Loucy (cell line): ENCODE measurements around the gene SCRN2.
A peak's percentile ranks its signal among the peaks of the same experiment; 100 is the strongest.

Experiments used
- H2AFZ ChIP-seq: fragments of 200-600 bp; sonication (generic); 2 replicates; pipeline ENCODE4 v1.6.0; 2016; ENCODE audit warnings: antibody characterized with exemption, mild to moderate bottlenecking, low read length, moderate library complexity
- H3F3A ChIP-seq: fragments of 200-600 bp; 2 replicates; pipeline ENCODE4 v1.6.0; 2016; ENCODE audit warnings: antibody characterized with exemption, low read depth, mild to moderate bottlenecking
- H3K27me3 ChIP-seq: fragments of 200-600 bp; sonication (generic); 2 replicates; pipeline ENCODE4 v1.6.1; 2014; ENCODE audit warnings: low read length, mild to moderate bottlenecking; ENCODE audit not compliant: insufficient read depth, poor library complexity, severe bottlenecking
- H3K36me3 ChIP-seq: fragments of 200-600 bp; sonication (generic); 2 replicates; pipeline ENCODE4 v1.6.1; 2016; ENCODE audit warnings: low read length; ENCODE audit not compliant: insufficient read depth
- H3K4me1 ChIP-seq: fragments of 200-600 bp; sonication (generic); 2 replicates; pipeline ENCODE4 v1.5.1; 2014; ENCODE audit warnings: low read length, mild to moderate bottlenecking; ENCODE audit not compliant: insufficient read depth, poor library complexity, severe bottlenecking
- H3K4me2 ChIP-seq: fragments of 200-600 bp; sonication (generic); 2 replicates; pipeline ENCODE4 v1.6.0; 2014; ENCODE audit warnings: antibody characterized with exemption, low read length, low read depth, mild to moderate bottlenecking; ENCODE audit not compliant: poor library complexity, severe bottlenecking
- H3K4me3 ChIP-seq: fragments of 200-600 bp; sonication (generic); 2 replicates; pipeline ENCODE4 v1.5.1; 2014; ENCODE audit warnings: low read length, mild to moderate bottlenecking, mixed read lengths; ENCODE audit not compliant: poor library complexity, severe bottlenecking
- H3K79me2 ChIP-seq: fragments of 200-600 bp; sonication (generic); 2 replicates; pipeline ENCODE4 v1.6.1; 2014; ENCODE audit warnings: low read length; ENCODE audit not compliant: insufficient read depth
- H3K9ac ChIP-seq: fragments of 200-600 bp; sonication (generic); 2 replicates; pipeline ENCODE4 v1.6.0; 2014; ENCODE audit warnings: mild to moderate bottlenecking, low read depth, low read length, moderate library complexity; ENCODE audit not compliant: poor library complexity, severe bottlenecking
- H3K9me2 ChIP-seq: fragments of 200-600 bp; sonication (generic); replicated peaks from 2 replicates; pipeline ENCODE4 v1.6.1; 2016; ENCODE audit warnings: low read depth, low read length, mixed read lengths
- H3K9me3 ChIP-seq: fragments of 200-600 bp; sonication (generic); 2 replicates; pipeline ENCODE4 v1.6.1; 2014; ENCODE audit warnings: mild to moderate bottlenecking, antibody characterized with exemption, low read length, low read depth; ENCODE audit not compliant: insufficient read depth
- H4K20me1 ChIP-seq: fragments of 200-600 bp; sonication (generic); 2 replicates; pipeline ENCODE4 v1.6.0; 2014; ENCODE audit warnings: antibody characterized with exemption, low read length, mild to moderate bottlenecking; ENCODE audit not compliant: insufficient read depth, poor library complexity, severe bottlenecking
- CTCF ChIP-seq: fragments of 200-600 bp; sonication (generic); conservative IDR thresholded peaks from 2 replicates; pipeline ENCODE4 v1.5.1; 2014; ENCODE audit warnings: mild to moderate bottlenecking, antibody characterized with exemption, low read length
- EZH2phosphoT487 ChIP-seq: fragments of 200-600 bp; IDR thresholded peaks from 2 replicates; pipeline ENCODE4 v1.6.1; 2018; ENCODE audit warnings: antibody characterized with exemption, mild to moderate bottlenecking, moderate library complexity, borderline replicate concordance

The SCRN2 gene

GRCh38 chr17:47844814-47845715 lies 4.0 kb upstream of the SCRN2 start:
- no peaks in the 10 kb centered on the region for H3K36me3 ChIP-seq
- no peaks in the 10 kb centered on the region for H4K20me1 ChIP-seq
- no peaks in the 10 kb centered on the region for H3K9me3 ChIP-seq
- TF ChIP-seq CTCF (peak; percentile 61), EZH2phosphoT487 (no peak)
- H3K4me3 ChIP-seq, result no peak overlapping the region
- peaks cover 6% of the 10 kb centered on the region for H3K79me2 ChIP-seq
- H3K4me2 ChIP-seq, result no peak overlapping the region
- no peaks in the 10 kb centered on the region for H3K9me2 ChIP-seq
- peaks cover 19% of the 10 kb centered on the region for H3K4me1 ChIP-seq
- H2AFZ ChIP-seq, result peak overlapping the region; percentile 60
- no peak overlapping the region for H3K9ac ChIP-seq
- H3K27me3 ChIP-seq, result no peaks in the 10 kb centered on the region
- no peaks in the 10 kb centered on the region for H3F3A ChIP-seq

GRCh38 chr17:47844227-47844626 lies 3.2 kb upstream of the SCRN2 start:
- H3K4me3 ChIP-seq, result no peak overlapping the region
- peaks cover 26% of the 10 kb centered on the region for H3K4me1 ChIP-seq
- H3F3A ChIP-seq, result no peaks in the 10 kb centered on the region
- no peaks in the 10 kb centered on the region for H3K36me3 ChIP-seq
- H3K27me3 ChIP-seq, result no peaks in the 10 kb centered on the region
- H3K9me2 ChIP-seq, result no peaks in the 10 kb centered on the region
- no peaks in the 10 kb centered on the region for H3K9me3 ChIP-seq
- no peaks in the 10 kb centered on the region for H4K20me1 ChIP-seq
- TF ChIP-seq CTCF, result no peak
- TF ChIP-seq EZH2phosphoT487, result no peak
- no peak overlapping the region for H2AFZ ChIP-seq
- no peak overlapping the region for H3K4me2 ChIP-seq
- no peak overlapping the region for H3K9ac ChIP-seq
- H3K79me2 ChIP-seq, result peaks cover 15% of the 10 kb centered on the region

GRCh38 chr17:47843391-47843730 lies 2.3 kb upstream of the SCRN2 start:
- Histone ChIP-seq H4K20me1 (no peaks in the 10 kb centered on the region), H2AFZ (peak overlapping the region; percentile 53; the same call in 1 of the 2 replicates), H3K4me1 (peaks cover 26% of the 10 kb centered on the region), H3F3A (no peaks in the 10 kb centered on the region), H3K4me3 (no peak overlapping the region), H3K79me2 (peaks cover 19% of the 10 kb centered on the region), H3K36me3 (no peaks in the 10 kb centered on the region), H3K4me2 (no peak overlapping the region), H3K9me2 (no peaks in the 10 kb centered on the region), H3K9me3 (no peaks in the 10 kb centered on the region), H3K9ac (peak overlapping the region; percentile 49), H3K27me3 (no peaks in the 10 kb centered on the region)
- TF ChIP-seq EZH2phosphoT487 (no peak), CTCF (no peak)
